Fibroblast of pulmonary artery (primary cell): Measurements from ENCODE around the gene MYH14.
"Not testable (repeated sequence)": the region's sequence is repeated elsewhere in the genome, so short reads cannot be mapped to it uniquely, and the experiment has no call there.

Source experiments
- DNase-seq: peaks from one replicate; pipeline ENCODE4 v3.0.0-alpha.2; 2010; ENCODE audit warnings: low read depth
- H3K4me3 ChIP-seq: replicated peaks from 2 replicates; pipeline ENCODE4 v1.5.1; 2011; ENCODE audit warnings: low read depth, mild to moderate bottlenecking, control low read depth, low read length, moderate library complexity
- CTCF ChIP-seq: IDR thresholded peaks from 2 replicates; pipeline ENCODE4 v1.5.1; 2011; ENCODE audit warnings: mild to moderate bottlenecking, control low read depth, low read length, inconsistent platforms; ENCODE audit errors: missing control alignments

The MYH14 gene

GRCh38 chr19:50340331-50340730 is 136.9 kb downstream of the MYH14 start:
- no peak overlapping the region for H3K4me3 ChIP-seq
- DNase-seq, result no peak
- TF ChIP-seq CTCF, result no peak

- DNase-seq, result no peak
- H3K4me3 ChIP-seq, result no peak overlapping the region
- TF ChIP-seq CTCF, result no peak
Observed at GRCh38 chr19:50341091-50341564, 137.7 kb downstream of the MYH14 start.

- DNase-seq, result no peak
- no peak for TF ChIP-seq CTCF
- H3K4me3 ChIP-seq, result no peak overlapping the region
Observed at GRCh38 chr19:50344661-50345318, 141.4 kb downstream of the MYH14 start.

- not testable (repeated sequence) for DNase-seq, H3K4me3 ChIP-seq
Observed at GRCh38 chr19:50347089-50347581, 143.7 kb downstream of the MYH14 start.

GRCh38 chr19:50349277-50350057 is 146.0 kb downstream of the MYH14 start:
- TF ChIP-seq CTCF, result no peak
- H3K4me3 ChIP-seq, result no peak overlapping the region
- no peak for DNase-seq

GRCh38 chr19:50352242-50352641 is 148.8 kb downstream of the MYH14 start:
- no peak for TF ChIP-seq CTCF
- no peak for DNase-seq
- H3K4me3 ChIP-seq, result no peak overlapping the region

GRCh38 chr19:50353487-50353880 is 150.1 kb downstream of the MYH14 start:
- H3K4me3 ChIP-seq, DNase-seq: not testable (repeated sequence)
